HEK293T (cell line): ENCODE measurements around the gene FBXL22.

Experiments used
- ARNT ChIP-seq: fragments of 450-650 bp; IDR thresholded peaks from 2 replicates; pipeline ENCODE4 v1.6.1; 2017; ENCODE audit warnings: mild to moderate bottlenecking
- BHLHE40 ChIP-seq: fragments of 450-650 bp; IDR thresholded peaks from 2 replicates; pipeline ENCODE4 v1.6.1; 2016; ENCODE audit warnings: mild to moderate bottlenecking, moderate library complexity, borderline replicate concordance
- CTBP1 ChIP-seq: fragments of 450-650 bp; IDR thresholded peaks from 2 replicates; pipeline ENCODE4 v1.6.1; 2016; ENCODE audit warnings: borderline replicate concordance
- ELF4 ChIP-seq: fragments of 450-650 bp; IDR thresholded peaks from 2 replicates; pipeline ENCODE4 v1.6.1; 2017; ENCODE audit warnings: antibody characterized with exemption
- FOXK2 ChIP-seq: fragments of 450-650 bp; IDR thresholded peaks from 2 replicates; pipeline ENCODE4 v1.6.1; 2016; ENCODE audit warnings: mild to moderate bottlenecking
- FOXM1 ChIP-seq: fragments of 450-650 bp; IDR thresholded peaks from 2 replicates; pipeline ENCODE4 v1.6.1; 2017; ENCODE audit warnings: mild to moderate bottlenecking, borderline replicate concordance
- HDGF ChIP-seq: fragments of 450-650 bp; IDR thresholded peaks from 2 replicates; pipeline ENCODE4 v1.6.1; 2017; ENCODE audit warnings: antibody characterized with exemption, borderline replicate concordance
- L3MBTL2 ChIP-seq: fragments of 450-650 bp; conservative IDR thresholded peaks from 2 replicates; pipeline ENCODE4 v1.6.1; 2016; ENCODE audit warnings: mild to moderate bottlenecking
- NFRKB ChIP-seq: fragments of 450-650 bp; IDR thresholded peaks from 2 replicates; pipeline ENCODE4 v1.6.1; 2016; ENCODE audit warnings: mild to moderate bottlenecking, moderate library complexity
- SUZ12 ChIP-seq: fragments of 450-650 bp; IDR thresholded peaks from 2 replicates; pipeline ENCODE4 v1.6.1; 2016; ENCODE audit warnings: mild to moderate bottlenecking

- TF ChIP-seq ELF4 (no peak), NFRKB (no peak), SUZ12 (no peak), FOXK2 (no peak), HDGF (no peak), BHLHE40 (no peak), L3MBTL2 (no peak), FOXM1 (no peak), CTBP1 (no peak), ARNT (no peak)
Measured at GRCh38 chr15:63596676-63597037, 530 bp upstream of the FBXL22 start.
